ENCODE data around the gene FEZ2. TPM values are rescaled to one million over a fixed set of nuclear protein-coding genes. Genes with fewer than 3 reads are reported as not detected.

The FEZ2 gene
- total and polyA plus RNA-seq, 2 of the 8 experiments (the other 6 are each of a cell fraction or from before 2014, with no cell fraction given), result 7.5 to 16.4 TPM

GRCh38 chr2:36573165-36573564 is 24.8 kb downstream of the FEZ2 start (continued):
- no peak for TF ChIP-seq KDM4A (IDR thresholded peaks at IDR 0.05; ENCODE audit: low read depth, low read length, severe bottlenecking)
